Uterus (tissue), 2 donors: Measurements from ENCODE around the gene BRDT.

Experiments used
- POLR2A ChIP-seq, 2 donors: fragments of 450-650 bp; IDR thresholded peaks; one replicate each; pipeline ENCODE4 v1.6.1; 2016; ENCODE audit warnings: antibody characterized with exemption in 2 of 2, mild to moderate bottlenecking in 1 of 2, moderate library complexity in 1 of 2
- TF ChIP-seq, protein P1 (sequence below), 4 experiments: fragments of 200-600 bp in 2 of 4; fragments of 450-650 bp in 2 of 4; sonication (generic) in 2 of 4; IDR thresholded peaks; one replicate each; pipeline ENCODE4 v1.5.1; 2016 to 2019; ENCODE audit warnings: antibody characterized with exemption in 4 of 4, mild to moderate bottlenecking in 2 of 4, moderate library complexity in 1 of 4

DNA sequence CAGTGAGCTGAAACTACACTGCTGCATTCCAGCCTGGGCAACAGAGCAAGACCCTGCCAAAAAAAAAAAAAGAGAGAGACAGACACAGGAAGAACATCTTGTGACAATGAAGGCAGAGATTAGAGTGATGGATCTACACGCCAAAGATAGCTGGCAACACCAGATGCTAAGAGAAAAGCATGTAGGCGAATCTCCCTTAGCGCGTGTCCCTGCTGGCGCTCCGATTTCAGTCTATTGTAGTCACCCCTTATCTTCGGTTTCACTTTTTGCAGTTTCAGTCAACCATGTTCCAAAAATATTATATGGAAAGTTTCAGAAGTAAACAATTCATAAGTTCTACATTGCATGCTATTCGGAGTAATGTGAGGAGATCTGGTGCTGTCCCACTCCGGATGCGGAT lies 11.6 kb upstream of the BRDT start:
- TF ChIP-seq POLR2A (IDR thresholded peaks at IDR 0.05): no peak
- TF ChIP-seq, protein P1, sequence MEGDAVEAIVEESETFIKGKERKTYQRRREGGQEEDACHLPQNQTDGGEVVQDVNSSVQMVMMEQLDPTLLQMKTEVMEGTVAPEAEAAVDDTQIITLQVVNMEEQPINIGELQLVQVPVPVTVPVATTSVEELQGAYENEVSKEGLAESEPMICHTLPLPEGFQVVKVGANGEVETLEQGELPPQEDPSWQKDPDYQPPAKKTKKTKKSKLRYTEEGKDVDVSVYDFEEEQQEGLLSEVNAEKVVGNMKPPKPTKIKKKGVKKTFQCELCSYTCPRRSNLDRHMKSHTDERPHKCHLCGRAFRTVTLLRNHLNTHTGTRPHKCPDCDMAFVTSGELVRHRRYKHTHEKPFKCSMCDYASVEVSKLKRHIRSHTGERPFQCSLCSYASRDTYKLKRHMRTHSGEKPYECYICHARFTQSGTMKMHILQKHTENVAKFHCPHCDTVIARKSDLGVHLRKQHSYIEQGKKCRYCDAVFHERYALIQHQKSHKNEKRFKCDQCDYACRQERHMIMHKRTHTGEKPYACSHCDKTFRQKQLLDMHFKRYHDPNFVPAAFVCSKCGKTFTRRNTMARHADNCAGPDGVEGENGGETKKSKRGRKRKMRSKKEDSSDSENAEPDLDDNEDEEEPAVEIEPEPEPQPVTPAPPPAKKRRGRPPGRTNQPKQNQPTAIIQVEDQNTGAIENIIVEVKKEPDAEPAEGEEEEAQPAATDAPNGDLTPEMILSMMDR (IDR thresholded peaks at IDR 0.05): no peak
